Subcutaneous abdominal adipose tissue (tissue), 5 donors: ENCODE results near the gene COL6A1.
"Not testable (repeated sequence)": the region's sequence is repeated elsewhere in the genome, so short reads cannot be mapped to it uniquely, and the experiment has no call there.

ENCODE experiments used
- H3K27ac ChIP-seq: one replicate; pipeline ENCODE4 v1.7.0; 2013; ENCODE audit warnings: low read depth, mild to moderate bottlenecking, inconsistent platforms, low read length, moderate library complexity
- H3K27me3 ChIP-seq, 5 donors: one replicate each; pipeline ENCODE4 v1.7.0; 2013; ENCODE audit warnings: low read length in 5 of 5, inconsistent platforms in 1 of 5; ENCODE audit not compliant: control insufficient read depth in 5 of 5, insufficient read depth in 4 of 5
- H3K36me3 ChIP-seq, 5 donors: one replicate each; pipeline ENCODE4 v1.7.0; 2013; ENCODE audit warnings: low read length in 5 of 5; ENCODE audit not compliant: control insufficient read depth in 5 of 5, insufficient read depth in 5 of 5
- H3K4me1 ChIP-seq, 5 donors: one replicate each; pipeline ENCODE4 v1.7.0; 2013; ENCODE audit warnings: low read length in 5 of 5, mild to moderate bottlenecking in 3 of 5, moderate library complexity in 1 of 5; ENCODE audit not compliant: control insufficient read depth in 5 of 5, insufficient read depth in 5 of 5
- H3K4me3 ChIP-seq, 5 donors: one replicate each; pipeline ENCODE4 v1.7.0; 2013; ENCODE audit warnings: low read length in 5 of 5, low read depth in 1 of 5
- H3K9ac ChIP-seq, 5 donors: one replicate each; pipeline ENCODE4 v1.7.0; 2013; ENCODE audit warnings: low read length in 5 of 5, mild to moderate bottlenecking in 4 of 5, moderate library complexity in 3 of 5
- H3K9me3 ChIP-seq, 5 donors: one replicate each; pipeline ENCODE4 v1.7.0; 2013; ENCODE audit warnings: low read length in 5 of 5; ENCODE audit not compliant: control insufficient read depth in 5 of 5
- donor health status: healthy.
- donor health status: healthy.
- donor health status: healthy.
- donor health status: healthy.
- donor health status: healthy.

The COL6A1 gene

DNA sequence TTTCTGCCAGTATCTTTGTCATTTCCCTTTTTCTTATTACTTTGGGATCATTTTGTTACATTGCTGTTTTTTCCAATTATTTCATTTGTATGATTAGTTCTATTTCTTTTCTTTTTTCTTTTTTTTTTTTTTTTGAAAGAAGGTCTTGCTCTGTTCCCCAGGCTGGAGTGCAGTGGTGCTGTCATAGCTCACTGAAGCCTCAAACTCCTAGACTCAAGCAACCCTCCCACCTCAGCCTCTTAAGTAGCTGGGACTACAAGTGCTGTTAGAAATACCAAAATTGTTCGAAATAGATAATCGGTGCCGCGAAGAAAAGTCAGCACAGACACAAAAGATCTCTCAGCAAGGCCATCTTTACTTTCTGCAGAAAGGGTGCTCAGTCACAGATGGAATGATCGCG lies 26.6 kb upstream of the COL6A1 start:
- no peak overlapping the region for H3K9ac ChIP-seq
- H3K9me3 ChIP-seq: no peaks in the 10 kb centered on the region
- no peak overlapping the region for H3K27ac ChIP-seq
- no peaks in the 10 kb centered on the region for H3K36me3 ChIP-seq
- no peak overlapping the region for H3K4me3 ChIP-seq
- peaks cover 0 to 36% (median 35%) of the 10 kb centered on the region in 5 donors for H3K4me1 ChIP-seq
- peaks cover 0 to 15% (median 4%) of the 10 kb centered on the region in 5 donors for H3K27me3 ChIP-seq

DNA sequence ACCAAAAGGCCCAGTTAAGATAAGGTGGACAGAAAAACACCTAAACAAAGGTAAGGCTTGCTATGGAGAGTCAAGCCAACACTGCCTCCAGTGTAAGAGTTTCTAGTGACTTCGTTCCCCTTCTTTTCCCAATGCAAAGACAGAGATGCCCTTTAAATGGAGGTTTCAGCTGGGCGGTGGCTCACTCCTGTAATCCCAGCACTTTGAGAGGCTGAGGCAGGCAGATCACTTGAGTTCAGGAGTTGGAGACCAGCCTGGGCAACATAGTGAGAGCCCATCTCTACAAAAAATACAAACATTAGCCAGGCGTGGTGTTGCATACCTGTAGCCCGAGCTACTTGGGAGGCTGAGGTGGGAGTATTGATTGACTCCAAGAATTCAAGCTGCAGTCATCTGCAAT lies 24.0 kb upstream of the COL6A1 start:
- Histone ChIP-seq H3K9ac (no peak overlapping the region), H3K4me3 (no peak overlapping the region), H3K36me3 (no peaks in the 10 kb centered on the region), H3K4me1 (peaks cover 0 to 25% (median 24%) of the 10 kb centered on the region in 5 donors), H3K27ac (peak overlapping the region; percentile 71), H3K27me3 (no peaks in the 10 kb centered on the region), H3K9me3 (no peaks in the 10 kb centered on the region)

DNA sequence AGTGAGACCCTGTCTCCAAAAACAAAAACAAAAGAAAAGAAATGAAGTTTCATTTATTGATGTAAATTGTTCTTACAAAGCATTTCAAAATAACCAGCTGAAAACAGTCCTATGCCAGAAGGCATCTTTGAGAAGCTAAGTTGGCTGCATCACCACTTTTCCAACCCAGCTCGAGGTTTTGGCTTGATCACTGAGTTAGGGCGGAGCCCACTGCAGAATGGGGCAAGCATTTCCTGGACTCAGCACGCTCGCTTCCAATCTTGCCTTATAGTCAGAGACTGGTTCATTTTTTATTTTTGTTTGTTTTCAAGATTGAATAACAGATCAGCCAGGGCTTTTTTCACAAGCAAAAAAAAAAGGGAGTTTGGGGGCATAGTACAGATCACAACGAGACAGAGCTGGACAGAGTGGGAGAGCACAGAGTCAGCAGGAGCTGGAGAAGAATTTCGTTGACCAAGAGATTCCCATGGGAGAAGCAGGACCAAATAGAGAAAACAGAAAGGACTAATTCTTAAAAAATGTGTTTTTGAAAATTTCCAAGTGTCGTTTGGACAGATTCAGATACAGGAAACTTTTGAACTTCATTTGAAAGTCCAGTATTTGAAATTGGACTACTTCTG lies 23.5 kb upstream of the COL6A1 start:
- Histone ChIP-seq H3K9ac (peak overlapping the region in 1 of 5 donors; percentile 7), H3K27ac (peak overlapping the region; percentile 71), H3K4me1 (peaks cover 0 to 29% (median 24%) of the 10 kb centered on the region in 5 donors), H3K4me3 (peak overlapping the region in 1 of 5 donors; percentile 4), H3K36me3 (no peaks in the 10 kb centered on the region), H3K9me3 (no peaks in the 10 kb centered on the region), H3K27me3 (no peaks in the 10 kb centered on the region)

DNA sequence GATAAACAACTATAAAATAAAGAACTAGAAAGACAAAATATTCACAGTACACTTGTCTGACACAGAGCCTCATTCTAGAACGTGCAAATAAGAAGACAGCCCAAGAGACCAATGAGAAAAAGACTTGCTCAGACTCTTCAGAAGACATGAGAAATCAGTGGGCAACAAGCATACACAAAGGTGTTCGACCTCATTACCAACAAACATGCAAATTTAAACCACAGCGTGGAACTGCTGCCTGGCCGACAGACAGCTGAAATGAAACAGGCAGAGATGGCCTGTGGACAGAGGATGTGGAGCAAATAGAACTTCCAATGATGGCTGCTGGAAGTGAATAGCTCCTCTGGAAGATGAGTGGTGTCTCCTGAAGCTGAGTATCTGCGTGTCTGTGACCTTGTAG lies 22.4 kb upstream of the COL6A1 start:
- H3K27ac ChIP-seq: peak overlapping the region; percentile 71
- no peaks in the 10 kb centered on the region for H3K9me3 ChIP-seq
- peaks cover 0 to 23% (median 22%) of the 10 kb centered on the region in 5 donors for H3K4me1 ChIP-seq
- no peaks in the 10 kb centered on the region for H3K27me3 ChIP-seq
- no peaks in the 10 kb centered on the region for H3K36me3 ChIP-seq
- no peak overlapping the region for H3K9ac ChIP-seq
- H3K4me3 ChIP-seq: no peak overlapping the region

DNA sequence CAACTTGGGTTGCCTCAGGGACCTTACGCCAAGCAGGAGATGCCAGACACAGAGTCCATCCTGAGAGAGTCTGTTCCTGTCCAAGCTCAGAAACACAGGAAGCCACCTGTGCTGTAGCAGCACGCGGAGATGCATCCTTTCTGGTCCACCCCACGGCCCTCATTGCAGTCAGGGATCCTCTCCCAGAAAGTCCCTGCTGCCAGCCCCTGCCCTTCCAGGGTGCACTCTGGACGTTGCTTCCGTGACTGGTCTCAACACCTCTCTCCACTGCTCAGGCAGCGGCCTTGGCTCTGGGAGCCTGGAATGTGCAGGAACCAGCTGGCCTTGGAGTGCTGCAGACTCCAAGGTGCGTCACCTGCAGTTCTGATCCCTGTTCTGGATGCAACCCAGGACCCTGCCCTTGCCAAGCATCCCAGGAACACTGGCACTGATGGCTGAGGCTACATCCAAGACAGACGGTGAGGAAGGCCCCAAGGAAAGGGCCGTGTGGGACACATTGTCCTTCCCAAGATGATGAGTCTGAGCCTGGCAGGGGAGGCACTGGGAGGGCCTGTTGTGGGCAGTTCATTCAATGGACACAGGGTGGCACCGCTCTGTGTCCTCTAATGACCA lies 21.7 kb upstream of the COL6A1 start:
- H3K9me3 ChIP-seq: peaks cover 0 to 3% (median 0%) of the 10 kb centered on the region in 5 donors
- H3K4me3 ChIP-seq: no peak overlapping the region
- H3K36me3 ChIP-seq: no peaks in the 10 kb centered on the region
- H3K27ac ChIP-seq: no peak overlapping the region
- no peak overlapping the region for H3K9ac ChIP-seq
- H3K27me3 ChIP-seq: no peaks in the 10 kb centered on the region
- H3K4me1 ChIP-seq: peaks cover 0 to 19% (median 18%) of the 10 kb centered on the region in 5 donors

DNA sequence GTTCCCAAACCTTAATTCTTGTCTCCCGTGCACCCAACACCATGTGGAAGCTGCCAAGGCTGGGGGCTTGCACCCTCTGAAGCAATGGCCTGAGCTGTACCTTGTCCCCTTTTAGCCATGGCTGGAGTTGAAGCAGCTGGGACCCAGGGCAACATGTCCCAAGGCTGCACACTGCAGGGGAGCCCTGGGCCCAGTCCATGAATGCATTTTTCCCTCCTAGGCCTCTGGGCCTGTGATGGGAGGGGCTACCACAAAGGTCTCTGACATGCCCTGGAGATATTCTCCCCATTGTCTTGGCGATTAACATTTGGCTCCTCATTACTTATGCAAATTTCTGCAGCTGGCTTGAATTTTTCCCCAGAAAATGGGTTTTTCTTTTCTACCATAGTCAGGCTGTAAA lies 20.2 kb upstream of the COL6A1 start:
- H3K36me3 ChIP-seq, H3K9ac ChIP-seq, H3K27ac ChIP-seq, H3K9me3 ChIP-seq, H3K4me3 ChIP-seq, H3K27me3 ChIP-seq: not testable (repeated sequence)
- peaks cover 0 to 19% (median 18%) of the 10 kb centered on the region in 5 donors for H3K4me1 ChIP-seq

DNA sequence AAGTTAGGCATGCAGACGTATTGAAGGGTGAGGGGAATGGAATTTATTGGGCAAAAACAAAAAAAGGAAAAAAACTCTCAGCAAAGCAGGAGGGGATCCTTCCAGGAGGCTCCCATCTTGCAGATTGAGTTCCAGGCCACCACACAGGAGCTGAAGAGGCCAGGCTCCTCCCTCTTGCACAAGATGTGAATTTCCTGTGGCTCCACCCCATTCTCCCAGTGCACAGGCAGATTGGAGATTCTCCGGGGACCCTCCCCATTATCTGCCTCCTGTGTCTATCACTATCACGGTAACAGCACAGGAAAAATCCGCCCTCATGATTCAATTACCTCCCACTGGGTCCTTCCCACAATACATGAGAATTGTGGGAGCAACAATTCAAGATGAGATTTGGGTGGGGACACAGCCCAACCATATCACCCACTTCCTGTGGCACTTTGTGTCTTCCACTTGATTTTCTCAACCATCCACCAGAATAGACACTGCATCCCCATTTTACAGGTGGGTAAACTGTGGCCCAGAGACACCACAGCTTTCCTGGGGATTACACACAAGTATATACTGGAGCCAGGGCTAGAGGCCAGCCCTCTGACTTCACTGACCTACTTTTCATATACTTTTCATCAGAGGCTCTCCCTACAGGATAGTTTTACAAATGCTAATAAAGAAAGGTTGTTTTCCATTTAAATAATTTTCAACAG lies 18.9 kb upstream of the COL6A1 start:
- H3K27ac ChIP-seq: no peak overlapping the region
- H3K4me3 ChIP-seq: no peak overlapping the region
- peaks cover 0 to 5% (median 0%) of the 10 kb centered on the region in 5 donors for H3K9me3 ChIP-seq

DNA sequence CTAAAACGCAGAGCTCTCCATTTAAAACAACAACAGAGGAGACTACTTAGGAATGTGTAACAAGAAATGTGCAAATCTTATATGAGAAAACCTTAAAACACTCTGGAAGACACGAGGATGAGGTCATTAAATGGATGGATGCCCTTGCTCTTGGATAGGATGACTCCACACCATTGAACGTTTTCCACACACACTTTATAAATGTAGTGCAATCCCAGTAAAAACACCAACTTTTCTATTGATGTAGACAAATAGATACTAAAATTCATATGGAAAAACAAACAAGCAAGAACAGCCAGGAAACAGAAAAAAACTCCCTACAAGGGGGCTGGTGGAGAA lies 18.4 kb upstream of the COL6A1 start:
- H3K4me3 ChIP-seq: no peak overlapping the region
- H3K27me3 ChIP-seq: no peaks in the 10 kb centered on the region
- H3K27ac ChIP-seq: no peak overlapping the region
- no peaks in the 10 kb centered on the region for H3K36me3 ChIP-seq
- no peak overlapping the region for H3K9ac ChIP-seq
- H3K9me3 ChIP-seq: peaks cover 0 to 5% (median 0%) of the 10 kb centered on the region in 5 donors
- H3K4me1 ChIP-seq: peaks cover 0 to 10% (median 8%) of the 10 kb centered on the region in 5 donors

More for the DNA sequence above, 18.9 kb upstream of the COL6A1 start:
- no peaks in the 10 kb centered on the region for H3K36me3 ChIP-seq
- H3K9ac ChIP-seq: no peak overlapping the region
- no peaks in the 10 kb centered on the region for H3K27me3 ChIP-seq
- peaks cover 0 to 14% (median 12%) of the 10 kb centered on the region in 5 donors for H3K4me1 ChIP-seq

DNA sequence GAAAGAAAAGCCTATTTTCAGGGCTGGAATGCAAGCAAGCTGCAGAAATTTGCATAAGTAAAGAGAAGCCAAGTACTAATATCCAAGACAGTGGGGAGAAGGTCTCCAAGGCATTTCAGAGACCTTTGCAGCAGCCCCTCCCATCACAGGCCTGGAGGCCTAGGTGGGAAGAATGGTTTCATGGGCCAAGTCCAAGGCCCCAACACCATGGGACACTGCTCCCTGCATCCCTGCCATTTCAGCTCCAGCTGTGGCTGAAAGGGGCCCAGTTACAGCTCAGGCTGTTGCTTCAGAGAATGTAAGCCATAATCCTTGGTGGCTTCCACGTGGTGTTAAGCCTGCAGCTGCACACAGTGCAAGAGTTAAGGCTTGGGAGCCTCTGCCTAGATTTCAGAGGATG lies 16.9 kb upstream of the COL6A1 start:
- Histone ChIP-seq H3K9me3 (peaks cover 0 to 5% (median 0%) of the 10 kb centered on the region in 5 donors), H3K36me3 (no peaks in the 10 kb centered on the region), H3K9ac (no peak overlapping the region), H3K4me1 (peaks cover 0 to 7% (median 0%) of the 10 kb centered on the region in 5 donors), H3K27me3 (no peaks in the 10 kb centered on the region), H3K27ac (no peak overlapping the region), H3K4me3 (no peak overlapping the region)
